ENCODE measurements around the gene IGFL3. TPM values are rescaled to one million over a fixed set of nuclear protein-coding genes. Genes with fewer than 3 reads are reported as not detected.

IGFL3 gene
- total RNA-seq, 4 donors from 2014 or later, result not detected

DNA sequence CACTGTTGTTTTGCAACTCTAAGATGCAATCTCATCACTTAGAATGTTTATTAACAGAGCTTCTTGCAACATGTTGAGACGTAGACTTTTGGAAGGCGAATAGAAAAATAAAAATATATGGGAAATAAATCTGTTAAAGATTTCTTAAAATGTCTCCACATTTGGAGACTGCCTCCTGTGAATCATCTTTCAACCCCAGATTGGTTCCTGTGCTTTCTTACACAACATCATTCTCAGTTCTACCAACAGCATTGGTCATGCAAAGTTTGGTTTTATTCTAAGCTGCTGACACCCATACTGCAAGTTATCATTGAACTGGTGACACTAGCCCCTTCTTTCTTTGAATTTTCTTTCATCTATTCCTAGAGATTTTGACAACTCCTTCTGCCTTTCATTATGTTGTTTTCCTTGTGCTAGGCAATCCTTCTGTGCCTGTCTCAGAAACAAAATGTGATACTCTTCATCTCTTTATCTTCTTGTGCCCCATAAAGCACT, 1.6 kb upstream of the IGFL3 start:
- H3K36me3 ChIP-seq, result no peaks in the 10 kb centered on the region
- H3K4me3 ChIP-seq, result no peak overlapping the region
- H3K9me3 ChIP-seq, result no peaks in the 10 kb centered on the region
- no peak for ATAC-seq
- H3K4me1 ChIP-seq, result no peaks in the 10 kb centered on the region
- no peak overlapping the region for H3K27ac ChIP-seq
- peaks cover 26% of the 10 kb centered on the region for H3K27me3 ChIP-seq
- TF ChIP-seq POLR2A (IDR thresholded peaks at IDR 0.05), result no peak
- TF ChIP-seq, protein P1, sequence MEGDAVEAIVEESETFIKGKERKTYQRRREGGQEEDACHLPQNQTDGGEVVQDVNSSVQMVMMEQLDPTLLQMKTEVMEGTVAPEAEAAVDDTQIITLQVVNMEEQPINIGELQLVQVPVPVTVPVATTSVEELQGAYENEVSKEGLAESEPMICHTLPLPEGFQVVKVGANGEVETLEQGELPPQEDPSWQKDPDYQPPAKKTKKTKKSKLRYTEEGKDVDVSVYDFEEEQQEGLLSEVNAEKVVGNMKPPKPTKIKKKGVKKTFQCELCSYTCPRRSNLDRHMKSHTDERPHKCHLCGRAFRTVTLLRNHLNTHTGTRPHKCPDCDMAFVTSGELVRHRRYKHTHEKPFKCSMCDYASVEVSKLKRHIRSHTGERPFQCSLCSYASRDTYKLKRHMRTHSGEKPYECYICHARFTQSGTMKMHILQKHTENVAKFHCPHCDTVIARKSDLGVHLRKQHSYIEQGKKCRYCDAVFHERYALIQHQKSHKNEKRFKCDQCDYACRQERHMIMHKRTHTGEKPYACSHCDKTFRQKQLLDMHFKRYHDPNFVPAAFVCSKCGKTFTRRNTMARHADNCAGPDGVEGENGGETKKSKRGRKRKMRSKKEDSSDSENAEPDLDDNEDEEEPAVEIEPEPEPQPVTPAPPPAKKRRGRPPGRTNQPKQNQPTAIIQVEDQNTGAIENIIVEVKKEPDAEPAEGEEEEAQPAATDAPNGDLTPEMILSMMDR (IDR thresholded peaks at IDR 0.05), result no peak
- no peak for TF ChIP-seq EP300 (IDR thresholded peaks at IDR 0.05)
- WGBS, 2 donors (ENCODE audit: low coverage in 1 of 2), result 70 to 74% methylated on average over 2 of the region's 2 CpGs

DNA sequence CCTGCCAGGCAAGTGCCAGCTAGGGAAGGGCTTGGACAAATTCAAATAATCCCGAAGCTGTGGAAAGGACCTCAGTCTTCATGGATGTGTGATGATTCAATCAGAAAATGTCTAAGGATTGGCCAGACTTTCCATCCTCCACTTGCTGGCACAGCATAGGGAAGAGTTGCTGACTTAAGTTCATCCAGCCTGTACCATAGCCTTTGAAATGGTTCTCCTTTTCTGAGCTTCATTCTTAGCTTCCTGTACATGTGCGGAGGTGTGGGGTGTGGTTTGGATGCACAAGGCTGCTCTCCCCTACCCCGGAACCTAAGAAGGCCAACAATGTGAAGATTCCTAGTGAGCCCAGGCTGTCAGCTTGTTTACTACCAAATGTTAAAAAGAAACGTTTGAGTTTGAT, 959 bp upstream of the IGFL3 start:
- TF ChIP-seq POLR2A (IDR thresholded peaks at IDR 0.05) (no peak), POLR2AphosphoS5 (IDR thresholded peaks at IDR 0.05) (no peak), EP300 (IDR thresholded peaks at IDR 0.05) (no peak)
- TF ChIP-seq, protein P1 (IDR thresholded peaks at IDR 0.05), result no peak
- no peak overlapping the region for H3K27ac ChIP-seq
- no peaks in the 10 kb centered on the region for H3K36me3 ChIP-seq
- no peak overlapping the region for H3K4me3 ChIP-seq
- ATAC-seq, result no peak
- WGBS, 2 donors (ENCODE audit: low coverage in 1 of 2), result 10 to 71% methylated on average over 1 to 4 of the region's 4 CpGs
- H3K27me3 ChIP-seq, result peaks cover 31% of the 10 kb centered on the region
- no peaks in the 10 kb centered on the region for H3K4me1 ChIP-seq
- H3K9me3 ChIP-seq, result no peaks in the 10 kb centered on the region

DNA sequence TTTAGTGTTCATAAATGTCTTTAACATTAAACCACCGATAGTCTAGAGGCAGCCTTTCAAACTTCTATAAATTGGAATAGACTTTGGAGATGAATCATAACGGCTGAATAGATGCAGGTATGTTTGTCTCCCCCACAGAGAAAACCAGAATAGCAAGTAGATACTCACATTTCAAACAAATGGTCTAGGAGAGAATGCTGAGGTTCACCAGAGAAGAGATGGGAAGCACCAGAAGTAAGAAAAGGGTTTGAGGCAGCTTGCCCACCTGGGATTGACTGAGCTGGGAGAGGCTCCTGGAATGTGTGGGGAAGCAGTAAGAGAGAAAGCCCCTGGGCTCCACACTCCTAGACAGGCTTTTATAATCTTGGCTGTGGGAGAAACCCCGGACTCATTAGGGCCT, 6.4 kb downstream of the IGFL3 start:
- Histone ChIP-seq H3K27ac (no peak overlapping the region), H3K4me1 (no peaks in the 10 kb centered on the region), H3K4me3 (no peak overlapping the region), H3K36me3 (no peaks in the 10 kb centered on the region), H3K27me3 (peaks cover 54% of the 10 kb centered on the region), H3K9me3 (peaks cover 0 to 7% (median 0%) of the 10 kb centered on the region in 3 donors)
- ATAC-seq, result no peak
- TF ChIP-seq EP300 (IDR thresholded peaks at IDR 0.05) (no peak), POLR2A (IDR thresholded peaks at IDR 0.05) (no peak), POLR2AphosphoS5 (IDR thresholded peaks at IDR 0.05) (no peak)
- TF ChIP-seq, protein P1 (IDR thresholded peaks at IDR 0.05), result no peak
- 68 to 79% methylated on average over 2 to 3 of the region's 3 CpGs for WGBS, 2 donors (ENCODE audit: low coverage in 1 of 2)

DNA sequence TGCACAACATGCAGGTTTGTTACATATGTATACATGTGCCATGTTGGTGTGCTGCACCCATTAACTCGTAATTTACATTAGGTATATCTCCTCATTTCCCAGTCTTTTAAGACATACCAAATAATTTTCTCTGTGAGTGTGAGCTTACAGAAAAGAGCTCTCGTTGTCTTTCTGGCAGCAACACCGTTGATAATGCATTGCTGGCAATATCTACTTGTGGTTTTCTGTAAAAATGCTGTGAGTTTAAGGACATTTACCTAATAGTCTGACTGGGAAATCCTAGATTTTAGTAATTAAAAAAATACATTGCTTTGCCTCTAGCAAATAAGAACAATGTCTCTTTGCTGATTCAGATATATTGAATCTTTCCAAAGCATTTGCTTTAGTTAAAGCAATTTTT, 8.4 kb downstream of the IGFL3 start:
- Histone ChIP-seq H3K4me3 (no peak overlapping the region), H3K4me1 (no peaks in the 10 kb centered on the region), H3K27me3 (peaks cover 70% of the 10 kb centered on the region), H3K36me3 (no peaks in the 10 kb centered on the region), H3K9me3 (peaks cover 0 to 7% (median 0%) of the 10 kb centered on the region in 3 donors), H3K27ac (no peak overlapping the region)
- no peak for ATAC-seq
- TF ChIP-seq POLR2AphosphoS5 (IDR thresholded peaks at IDR 0.05) (no peak), POLR2A (IDR thresholded peaks at IDR 0.05) (no peak), EP300 (IDR thresholded peaks at IDR 0.05) (no peak)
- TF ChIP-seq, protein P1 (IDR thresholded peaks at IDR 0.05), result no peak
- 61 to 72% methylated on average over 3 of the region's 3 CpGs for WGBS, 2 donors (ENCODE audit: low coverage in 1 of 2)

DNA sequence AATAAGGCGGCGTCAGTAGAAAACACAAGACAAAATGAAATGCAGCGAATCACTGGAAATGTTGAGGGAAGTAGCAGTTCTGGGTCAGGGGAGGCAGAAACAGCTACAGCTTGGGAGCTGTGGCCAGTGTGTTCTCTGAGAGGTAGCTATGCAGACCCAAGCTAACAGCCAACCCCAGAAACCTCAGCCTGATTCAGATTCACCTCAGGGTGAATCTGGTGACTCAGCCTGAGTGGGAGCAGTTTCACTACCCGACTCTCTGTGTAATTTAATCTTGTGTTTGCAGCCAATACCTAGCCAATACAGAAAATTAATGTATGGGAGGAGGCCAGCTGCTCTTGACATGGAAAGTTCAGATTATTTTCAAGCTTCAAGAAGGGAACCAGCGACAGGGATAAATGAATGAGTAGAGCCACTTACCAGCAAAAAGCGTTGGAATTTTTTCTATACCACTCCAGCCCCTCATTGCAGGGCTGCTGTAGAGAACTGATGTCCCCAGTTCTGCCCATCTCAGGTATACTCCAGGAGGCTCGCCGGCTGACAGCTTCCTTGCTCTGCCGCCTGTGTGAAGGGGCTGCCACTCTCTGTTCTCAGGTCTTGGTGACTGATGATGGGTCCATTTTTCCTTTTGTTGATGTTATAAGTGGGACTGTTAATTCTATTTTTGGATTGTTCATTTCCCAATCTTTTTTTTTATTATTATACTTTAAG, 8.9 kb downstream of the IGFL3 start:
- Histone ChIP-seq H3K9me3 (peaks cover 0 to 7% (median 0%) of the 10 kb centered on the region in 3 donors), H3K4me1 (no peaks in the 10 kb centered on the region), H3K27me3 (peaks cover 69% of the 10 kb centered on the region), H3K4me3 (no peak overlapping the region), H3K27ac (no peak overlapping the region), H3K36me3 (no peaks in the 10 kb centered on the region)
- TF ChIP-seq POLR2A (IDR thresholded peaks at IDR 0.05), result no peak
- TF ChIP-seq EP300 (IDR thresholded peaks at IDR 0.05), result no peak
- no peak for TF ChIP-seq POLR2AphosphoS5 (IDR thresholded peaks at IDR 0.05)
- TF ChIP-seq, protein P1 (IDR thresholded peaks at IDR 0.05), result no peak
- 53 to 61% methylated on average over 7 to 8 of the region's 9 CpGs for WGBS, 2 donors (ENCODE audit: low coverage in 1 of 2)
- ATAC-seq, result no peak

Measured in gastroesophageal sphincter (tissue), 4 donors.